ENCODE results near the gene JPH2. TPM values are rescaled to one million over a fixed set of nuclear protein-coding genes. Genes with fewer than 3 reads are reported as not detected.

Gene JPH2
- total RNA-seq: 21.4 and 37.0 TPM in 2 replicates

DNA sequence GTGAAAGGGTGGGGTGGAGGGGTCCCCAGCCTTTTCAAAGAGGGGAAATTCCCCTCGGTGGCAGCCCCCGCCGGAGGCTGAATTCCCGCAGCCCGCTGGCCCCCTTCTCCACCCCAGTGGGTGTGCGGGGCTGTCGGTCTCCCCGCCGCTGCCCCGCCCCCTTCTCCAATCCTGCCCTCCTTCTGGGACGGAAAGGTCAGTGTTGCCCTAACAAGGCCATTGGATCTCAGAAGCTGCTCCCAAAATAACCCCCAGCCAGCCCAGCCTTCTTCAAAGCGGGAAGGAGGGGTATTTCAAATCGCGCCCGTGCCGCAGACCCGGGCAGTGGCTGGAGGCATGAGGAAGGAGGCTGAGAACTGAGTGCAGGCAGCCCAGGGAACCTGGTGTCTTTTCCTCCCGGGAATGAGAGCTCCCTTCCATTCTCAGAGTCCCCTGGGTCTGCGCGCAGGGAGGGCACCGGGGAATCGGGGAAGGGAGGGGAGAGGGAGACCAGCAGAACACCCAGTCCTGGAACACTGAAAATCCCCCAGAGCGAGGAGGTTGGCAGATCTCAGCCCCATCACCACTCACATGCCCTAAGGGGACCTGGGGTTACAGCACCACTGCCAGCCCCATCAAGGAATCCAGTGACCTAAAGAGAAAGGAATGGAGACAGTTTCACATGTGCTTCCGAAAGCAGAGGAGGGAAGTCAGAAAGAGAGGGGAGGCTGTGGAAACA, at the start of gene JPH2:
JPH2 (minus strand) TSS at position 135 of the 718 bp plus-strand sequence. CDS start 483 bp downstream, outside the sequence.

DNA sequence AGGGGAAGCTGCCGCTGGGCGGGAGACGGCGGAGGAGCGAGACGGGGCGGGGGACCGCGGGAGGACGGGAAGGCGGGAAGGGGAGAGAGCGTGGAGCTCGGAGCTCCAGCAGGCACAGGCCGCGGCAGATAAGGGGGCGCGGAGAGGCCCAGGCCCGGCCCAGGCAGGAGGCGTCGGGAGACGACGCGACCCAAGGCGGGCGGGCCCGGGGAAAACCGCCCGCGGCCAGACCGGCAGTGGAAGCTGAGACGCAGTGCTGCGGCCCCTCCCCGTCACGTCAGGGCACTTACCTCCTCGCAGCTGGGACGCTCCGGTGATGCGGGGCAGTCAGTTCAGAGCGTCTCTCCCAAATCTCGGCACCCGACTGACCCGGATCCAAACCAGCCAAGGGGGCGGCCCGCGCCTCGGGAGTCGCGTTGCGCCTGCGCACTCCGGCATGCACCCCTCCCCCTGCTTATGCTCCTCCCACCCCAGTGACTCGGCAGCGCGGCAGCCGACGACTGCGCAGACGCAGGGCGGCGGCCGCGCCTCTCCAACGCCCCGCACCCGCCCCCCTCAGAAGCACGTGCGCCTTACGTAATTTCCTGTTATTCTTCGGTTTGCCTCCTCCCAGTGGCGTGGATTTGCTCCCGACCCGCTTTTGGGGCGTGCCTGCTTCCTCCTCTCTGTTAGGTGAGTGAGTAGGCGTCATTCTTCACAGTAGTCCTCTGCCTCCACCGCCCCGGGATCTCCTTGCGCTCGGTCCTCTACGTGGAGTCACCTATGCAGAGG, 23.6 kb upstream of the JPH2 start, which contains the start of gene OSER1:
OSER1 (minus strand) TSS at position 366 of the 771 bp plus-strand sequence. CDS start 3,814 bp downstream, outside the sequence.

Other genes starting within 250 kb of the JPH2 start
- gene OSER1, start 23.6 kb upstream of the JPH2 start, total RNA-seq: 50.3 and 50.8 TPM in 2 replicates
- gene GDAP1L1, start 60.1 kb upstream of the JPH2 start, total RNA-seq: not detected in 2 replicates
- gene FITM2, start 124.0 kb upstream of the JPH2 start, total RNA-seq: 9.5 and 12.7 TPM in 2 replicates
- gene R3HDML, start 149.9 kb upstream of the JPH2 start, total RNA-seq: not detected in 2 replicates
- not detected in 2 replicates for gene HNF4A, start 168.5 kb upstream of the JPH2 start, total RNA-seq